ENCODE results near the gene ABCC11. TPM values are rescaled to one million over a fixed set of nuclear protein-coding genes. Genes with fewer than 3 reads are reported as not detected.

ABCC11 gene
- total RNA-seq, 1 donor from 2014 or later, result not detected

- DNase-seq (ENCODE audit: low read depth), result peak; percentile 48
- no peaks in the 10 kb centered on the region for H3K27me3 ChIP-seq (ENCODE audit: control insufficient read depth, insufficient read depth, low read length)
- no peak overlapping the region for H3K4me3 ChIP-seq (ENCODE audit: low read depth, low read length)
- no peak for TF ChIP-seq CTCF (IDR thresholded peaks at IDR 0.05; ENCODE audit: insufficient read depth, low read length, poor library complexity, severe bottlenecking)
- no peaks in the 10 kb centered on the region for H3K36me3 ChIP-seq (ENCODE audit: control insufficient read depth, insufficient read depth, low read length)
Observed at GRCh38 chr16:48194828-48195556, 52.3 kb downstream of the ABCC11 start.

GRCh38 chr16:48193846-48194245 lies 53.5 kb downstream of the ABCC11 start:
- DNase-seq (ENCODE audit: low read depth), result no peak
- no peak for TF ChIP-seq CTCF (IDR thresholded peaks at IDR 0.05; ENCODE audit: insufficient read depth, low read length, poor library complexity, severe bottlenecking)
- no peak overlapping the region for H3K4me3 ChIP-seq (ENCODE audit: low read depth, low read length)
- no peaks in the 10 kb centered on the region for H3K36me3 ChIP-seq (ENCODE audit: control insufficient read depth, insufficient read depth, low read length)
- no peaks in the 10 kb centered on the region for H3K27me3 ChIP-seq (ENCODE audit: control insufficient read depth, insufficient read depth, low read length)

- no peak for TF ChIP-seq CTCF (IDR thresholded peaks at IDR 0.05; ENCODE audit: insufficient read depth, low read length, poor library complexity, severe bottlenecking)
- no peaks in the 10 kb centered on the region for H3K27me3 ChIP-seq (ENCODE audit: control insufficient read depth, insufficient read depth, low read length)
- H3K36me3 ChIP-seq (ENCODE audit: control insufficient read depth, insufficient read depth, low read length), result no peaks in the 10 kb centered on the region
- H3K4me3 ChIP-seq (ENCODE audit: low read depth, low read length), result no peak overlapping the region
- no peak for DNase-seq (ENCODE audit: low read depth)
Observed at GRCh38 chr16:48188449-48189102, 58.8 kb downstream of the ABCC11 start.

- Histone ChIP-seq H3K36me3 (ENCODE audit: control insufficient read depth, insufficient read depth, low read length) (no peaks in the 10 kb centered on the region), H3K4me3 (ENCODE audit: low read depth, low read length) (no peak overlapping the region), H3K27me3 (ENCODE audit: control insufficient read depth, insufficient read depth, low read length) (no peaks in the 10 kb centered on the region)
- no peak for DNase-seq (ENCODE audit: low read depth)
- no peak for TF ChIP-seq CTCF (IDR thresholded peaks at IDR 0.05; ENCODE audit: insufficient read depth, low read length, poor library complexity, severe bottlenecking)
Observed at GRCh38 chr16:48187779-48188178, 59.6 kb downstream of the ABCC11 start.

- no peak for DNase-seq (ENCODE audit: low read depth)
- Histone ChIP-seq H3K4me3 (ENCODE audit: low read depth, low read length) (no peak overlapping the region), H3K27me3 (ENCODE audit: control insufficient read depth, insufficient read depth, low read length) (no peaks in the 10 kb centered on the region), H3K36me3 (ENCODE audit: control insufficient read depth, insufficient read depth, low read length) (no peaks in the 10 kb centered on the region)
- TF ChIP-seq CTCF (IDR thresholded peaks at IDR 0.05; ENCODE audit: insufficient read depth, low read length, poor library complexity, severe bottlenecking), result no peak
Observed at GRCh38 chr16:48184681-48185080, 62.7 kb downstream of the ABCC11 start.

Data from kidney epithelial cell (primary cell).